ENCODE data around the gene SYNGR2. TPM values are rescaled to one million over a fixed set of nuclear protein-coding genes. Genes with fewer than 3 reads are reported as not detected.
A peak's percentile ranks its signal among the peaks of the same experiment; 100 is the strongest.

Gene SYNGR2
- total and polyA plus RNA-seq, 9 of the 15 experiments (the other 6 are each of a cell fraction or from before 2014, with no cell fraction given) = 1.4 to 173 (median 87.8) TPM

- TF ChIP-seq USF2 (CRISPR knock-in tag; IDR thresholded peaks at IDR 0.05) (no peak), CHAMP1 (IDR thresholded peaks at IDR 0.05) (no peak), MNT (conservative IDR thresholded peaks at IDR 0.05) (peak; percentile 52 to 54; a peak in 3 of 4 replicates), TAF1 (IDR thresholded peaks at IDR 0.05; ENCODE audit: control insufficient read depth, extremely low read depth, insufficient read depth, low read length, severe bottlenecking) (peak; percentile 15), TEAD4 (IDR thresholded peaks at IDR 0.05; ENCODE audit: low read length) (peak; percentile 38; the same call in 1 of the 2 replicates), TEAD4 (CRISPR knock-in tag; IDR thresholded peaks at IDR 0.05; ENCODE audit: borderline replicate concordance) (peak; percentile 61; the same call in 1 of the 2 replicates), ZNF121 (CRISPR knock-in tag; conservative IDR thresholded peaks at IDR 0.05) (no peak), RBM22 (IDR thresholded peaks at IDR 0.05; ENCODE audit: low read depth, low read length, poor library complexity, severe bottlenecking) (no peak), ZNF584 (CRISPR knock-in tag; IDR thresholded peaks at IDR 0.05; ENCODE audit: low read depth) (no peak), ZNF436 (CRISPR knock-in tag; IDR thresholded peaks at IDR 0.05) (no peak), ZNF217 (CRISPR knock-in tag; IDR thresholded peaks at IDR 0.05) (no peak), ZBTB9 (CRISPR knock-in tag; IDR thresholded peaks at IDR 0.05) (peak; percentile 55; the same call in 1 of the 2 replicates), SAFB (IDR thresholded peaks at IDR 0.05; ENCODE audit: borderline replicate concordance, low read depth, low read length) (no peak), CCNT2 (IDR thresholded peaks at IDR 0.05; ENCODE audit: borderline replicate concordance, extremely low read depth, insufficient read length, low read depth, low read length) (peak; percentile 7), KDM4B (IDR thresholded peaks at IDR 0.05; ENCODE audit: borderline replicate concordance in 2 of 2, low read depth in 1 of 2) (no peak), LCOR (CRISPR knock-in tag; IDR thresholded peaks at IDR 0.05) (peak; percentile 77; the same call in 1 of the 2 replicates), ZBTB34 (CRISPR knock-in tag; IDR thresholded peaks at IDR 0.05) (no peak), POLR3A (IDR thresholded peaks at IDR 0.05; ENCODE audit: borderline replicate concordance, extremely low read depth, insufficient read depth, insufficient read length) (no peak)
These were observed 30.8 kb upstream of the SYNGR2 start (continued) for GRCh38 chr17:78137392-78138203.

Data from K562 (cell line).